Suprapubic skin (tissue), 3 donors: ENCODE data around the gene C2CD4D.

ENCODE experiments used
- EP300 ChIP-seq: sonication (generic); formaldehyde crosslinking; IDR thresholded peaks from one replicate; pipeline ENCODE4 v1.6.1; 2017; ENCODE audit warnings: antibody characterized with exemption
- POLR2A ChIP-seq, 2 donors: fragments of 450-650 bp; IDR thresholded peaks; one replicate each; pipeline ENCODE4 v1.6.1; 2017; ENCODE audit warnings: antibody characterized with exemption in 2 of 2, mild to moderate bottlenecking in 2 of 2, moderate library complexity in 2 of 2
- TF ChIP-seq, protein P1 (sequence below), 2 donors: fragments of 200-600 bp in 1 of 2; fragments of 450-650 bp in 1 of 2; sonication (generic) in 1 of 2; IDR thresholded peaks; one replicate each; pipeline ENCODE4 v1.5.1; 2016 to 2019; ENCODE audit warnings: antibody characterized with exemption in 2 of 2, mild to moderate bottlenecking in 1 of 2, moderate library complexity in 1 of 2

DNA sequence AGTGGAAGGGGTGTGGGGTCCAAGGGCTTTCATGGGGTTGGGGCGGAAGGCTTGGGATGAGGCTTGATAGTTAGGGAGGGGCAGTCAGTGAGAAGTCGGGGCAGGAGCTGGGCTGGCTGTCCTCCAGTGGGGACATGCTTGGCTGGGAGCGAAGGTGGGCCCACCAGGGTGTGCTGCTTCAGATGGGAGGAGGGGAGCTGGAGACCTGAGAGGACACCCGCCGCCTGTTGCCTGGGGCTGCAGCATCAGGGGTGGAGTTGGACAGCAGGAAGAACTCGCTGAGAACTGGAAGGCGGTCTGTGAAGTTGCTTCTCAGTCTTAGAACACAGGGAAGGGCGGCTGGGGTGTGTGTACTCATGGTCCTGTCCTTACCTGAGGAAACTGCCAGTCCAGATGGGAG lies 12.3 kb upstream of the C2CD4D start:
- TF ChIP-seq, protein P1, sequence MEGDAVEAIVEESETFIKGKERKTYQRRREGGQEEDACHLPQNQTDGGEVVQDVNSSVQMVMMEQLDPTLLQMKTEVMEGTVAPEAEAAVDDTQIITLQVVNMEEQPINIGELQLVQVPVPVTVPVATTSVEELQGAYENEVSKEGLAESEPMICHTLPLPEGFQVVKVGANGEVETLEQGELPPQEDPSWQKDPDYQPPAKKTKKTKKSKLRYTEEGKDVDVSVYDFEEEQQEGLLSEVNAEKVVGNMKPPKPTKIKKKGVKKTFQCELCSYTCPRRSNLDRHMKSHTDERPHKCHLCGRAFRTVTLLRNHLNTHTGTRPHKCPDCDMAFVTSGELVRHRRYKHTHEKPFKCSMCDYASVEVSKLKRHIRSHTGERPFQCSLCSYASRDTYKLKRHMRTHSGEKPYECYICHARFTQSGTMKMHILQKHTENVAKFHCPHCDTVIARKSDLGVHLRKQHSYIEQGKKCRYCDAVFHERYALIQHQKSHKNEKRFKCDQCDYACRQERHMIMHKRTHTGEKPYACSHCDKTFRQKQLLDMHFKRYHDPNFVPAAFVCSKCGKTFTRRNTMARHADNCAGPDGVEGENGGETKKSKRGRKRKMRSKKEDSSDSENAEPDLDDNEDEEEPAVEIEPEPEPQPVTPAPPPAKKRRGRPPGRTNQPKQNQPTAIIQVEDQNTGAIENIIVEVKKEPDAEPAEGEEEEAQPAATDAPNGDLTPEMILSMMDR (IDR thresholded peaks at IDR 0.05): no peak
- TF ChIP-seq EP300 (no peak), POLR2A (IDR thresholded peaks at IDR 0.05) (no peak)
